Stimulated activated CD4-positive, alpha-beta T cell treated with anti-CD3 and anti-CD28 coated beads, Interleukin-12 subunit alpha, Interleukin-12 subunit beta, amount 100 ng/mL, for 48 hours (primary cell): ENCODE results near the gene CRACR2B.

Experiments
- DNase-seq, 3 donors: peaks; one replicate each; pipeline ENCODE4 v3.0.0-alpha.2; 2020; ENCODE audit warnings: low read depth in 2 of 3, low spot score in 1 of 3

The CRACR2B gene

DNA sequence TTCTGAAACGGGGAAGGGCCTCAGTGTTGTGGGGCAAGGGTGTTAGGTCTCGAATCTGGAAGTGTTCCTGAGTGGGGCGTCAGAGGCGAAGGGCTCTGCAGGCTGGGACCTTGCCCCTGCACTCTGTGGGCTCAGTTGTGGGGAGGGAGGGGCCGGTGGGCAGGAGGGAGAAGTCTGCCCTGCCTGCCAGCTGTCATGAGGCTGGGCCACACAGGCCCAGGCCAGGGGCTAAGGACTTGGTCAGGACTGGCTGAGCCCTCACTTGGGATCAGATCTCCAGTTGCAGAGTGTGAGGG, at the start of gene CRACR2B:
TSS of gene CRACR2B (plus strand) at position 23 of the 296 bp plus-strand sequence. CDS start 689 bp downstream, outside the sequence.
- no peak for DNase-seq

DNA sequence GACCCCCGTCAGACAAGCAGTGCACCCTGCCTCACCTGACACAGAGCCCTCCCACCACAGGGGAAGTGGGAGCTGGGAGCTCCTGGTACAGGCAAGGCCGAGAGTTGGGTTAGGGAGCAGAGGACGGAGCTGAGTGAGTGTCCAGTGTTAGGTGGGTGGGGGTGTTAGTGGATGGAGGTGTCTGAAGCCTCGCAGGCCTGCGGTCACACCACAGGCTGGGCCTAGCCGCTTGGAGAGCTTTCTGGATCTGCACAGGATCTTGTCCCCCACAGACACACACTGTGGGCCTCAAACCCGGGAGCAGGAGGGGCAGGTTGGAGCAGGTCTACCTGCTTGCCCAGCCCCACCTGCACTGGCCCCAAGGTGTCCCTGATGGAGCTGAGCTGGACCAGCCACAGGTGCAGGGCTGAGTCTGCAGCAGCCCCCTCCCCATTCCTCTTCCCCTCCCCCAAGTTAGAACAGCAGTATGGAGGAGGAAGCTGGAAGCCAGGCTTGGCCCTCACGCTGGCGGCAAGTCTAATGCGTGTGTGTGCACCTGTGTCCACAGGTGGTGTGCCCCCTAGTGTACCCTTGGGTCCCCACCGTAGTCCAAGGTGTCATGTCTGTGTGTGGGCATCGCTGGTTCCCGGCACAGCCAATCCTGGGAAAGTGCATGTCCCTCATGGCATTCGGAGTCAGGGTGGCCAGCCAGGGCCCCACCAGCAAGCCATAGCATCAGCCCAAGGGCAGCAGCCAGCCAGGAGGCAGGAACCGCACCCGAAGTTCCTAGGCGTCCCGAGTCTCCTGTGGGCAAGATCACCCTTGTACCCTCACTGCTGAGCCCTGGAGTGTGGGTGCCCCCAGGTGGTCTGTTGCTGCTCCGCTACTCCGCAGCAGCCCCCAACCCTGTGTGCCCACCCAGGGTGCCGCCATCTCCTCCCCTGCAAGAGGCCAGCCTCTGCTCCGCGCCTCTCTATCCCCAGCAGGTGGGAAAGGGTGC, 48.5 kb upstream of the CRACR2B start:
- DNase-seq = no peak

DNA sequence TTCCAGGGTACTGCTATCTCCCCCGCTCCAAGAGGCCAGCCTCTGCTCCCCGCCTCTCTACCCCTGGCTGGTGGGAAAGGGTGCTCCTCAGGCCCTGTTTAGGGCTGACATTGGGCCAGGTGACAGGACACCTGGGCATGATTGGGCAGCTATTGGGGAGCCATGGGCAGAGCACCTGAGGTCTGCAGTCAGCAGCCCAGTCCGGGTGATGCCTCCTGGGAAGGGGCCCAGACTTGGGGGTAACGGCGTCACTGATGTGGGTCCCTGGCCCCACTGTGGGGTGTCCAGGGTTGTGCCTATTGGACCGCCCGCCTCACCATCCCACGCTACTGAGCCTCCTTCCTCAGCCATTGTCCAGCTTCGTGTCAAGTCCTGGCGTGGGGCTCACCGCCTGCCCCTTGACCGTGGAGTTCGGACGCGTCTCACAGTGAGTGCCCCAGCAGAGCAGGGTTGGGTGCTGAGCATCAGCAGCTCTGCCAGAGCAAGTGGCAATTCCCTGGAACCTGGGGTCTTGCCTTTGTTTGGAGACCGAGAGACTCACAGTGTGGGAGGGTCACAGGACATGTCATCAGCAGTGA, 47.7 kb upstream of the CRACR2B start:
- no peak for DNase-seq

DNA sequence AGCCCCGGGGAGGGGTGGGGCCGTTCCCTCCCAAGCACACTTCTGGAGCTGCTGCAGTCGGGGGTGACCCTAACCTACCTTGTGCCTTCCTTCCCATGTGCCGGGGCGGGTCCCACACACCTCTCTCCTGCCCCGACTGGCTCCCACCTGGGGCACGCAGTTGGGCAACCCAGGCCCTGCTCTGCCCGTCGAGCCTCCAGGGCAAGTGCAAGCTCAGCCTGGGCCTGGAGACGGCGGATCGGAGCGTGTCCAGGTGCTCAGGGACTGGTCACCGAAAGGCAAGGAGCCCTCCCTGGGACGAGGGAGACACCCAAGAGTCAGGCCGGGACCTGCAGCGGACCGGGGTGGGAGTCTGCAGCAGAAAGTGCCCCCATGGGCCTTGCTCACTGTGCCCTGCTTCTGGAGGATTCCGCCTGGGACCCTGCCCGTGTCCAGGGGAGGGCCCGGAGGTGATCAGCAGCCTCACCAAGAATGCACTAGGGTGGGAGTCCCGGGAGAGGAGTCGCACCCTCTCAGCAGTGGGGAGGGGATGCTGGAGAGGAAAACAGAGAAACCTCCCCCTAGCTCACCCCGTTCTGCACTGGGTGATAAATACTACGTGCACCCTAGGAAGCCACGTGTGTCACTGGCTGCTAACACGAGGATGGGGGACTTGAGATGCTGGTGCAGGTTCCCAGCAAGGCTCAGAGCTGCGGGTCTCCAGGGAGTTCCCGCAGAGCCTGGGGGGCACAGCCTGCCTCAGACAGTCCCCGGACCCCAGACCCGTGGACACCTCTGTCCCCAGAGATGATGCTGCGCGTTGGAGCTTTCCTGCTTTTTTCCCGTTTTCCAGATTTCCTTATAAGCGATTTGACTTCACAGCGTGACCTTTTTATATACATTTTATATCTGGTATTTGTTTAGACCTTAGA, 45.2 kb upstream of the CRACR2B start:
- DNase-seq = no peak

DNA sequence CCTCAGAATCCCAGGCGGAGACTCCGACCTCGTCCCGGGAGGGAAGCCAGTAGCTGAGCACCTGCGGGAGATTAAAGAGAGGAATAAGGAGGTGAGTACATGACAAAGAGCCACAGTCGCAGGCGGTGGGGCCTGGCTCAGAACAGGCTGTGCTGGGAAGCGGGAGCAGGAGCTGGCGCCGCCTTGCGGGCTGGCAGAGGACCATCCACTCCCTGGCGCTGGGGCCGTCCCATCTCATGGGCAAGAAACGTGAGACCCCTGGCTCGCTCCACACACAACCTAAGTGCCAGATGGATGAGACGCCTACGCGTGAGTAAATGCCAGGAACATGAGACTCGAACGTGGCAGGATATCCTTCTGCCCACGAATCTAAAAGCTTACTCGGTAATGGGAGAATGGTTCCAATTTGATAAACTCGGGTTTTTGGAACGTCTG, 44.1 kb upstream of the CRACR2B start:
- no peak for DNase-seq

DNA sequence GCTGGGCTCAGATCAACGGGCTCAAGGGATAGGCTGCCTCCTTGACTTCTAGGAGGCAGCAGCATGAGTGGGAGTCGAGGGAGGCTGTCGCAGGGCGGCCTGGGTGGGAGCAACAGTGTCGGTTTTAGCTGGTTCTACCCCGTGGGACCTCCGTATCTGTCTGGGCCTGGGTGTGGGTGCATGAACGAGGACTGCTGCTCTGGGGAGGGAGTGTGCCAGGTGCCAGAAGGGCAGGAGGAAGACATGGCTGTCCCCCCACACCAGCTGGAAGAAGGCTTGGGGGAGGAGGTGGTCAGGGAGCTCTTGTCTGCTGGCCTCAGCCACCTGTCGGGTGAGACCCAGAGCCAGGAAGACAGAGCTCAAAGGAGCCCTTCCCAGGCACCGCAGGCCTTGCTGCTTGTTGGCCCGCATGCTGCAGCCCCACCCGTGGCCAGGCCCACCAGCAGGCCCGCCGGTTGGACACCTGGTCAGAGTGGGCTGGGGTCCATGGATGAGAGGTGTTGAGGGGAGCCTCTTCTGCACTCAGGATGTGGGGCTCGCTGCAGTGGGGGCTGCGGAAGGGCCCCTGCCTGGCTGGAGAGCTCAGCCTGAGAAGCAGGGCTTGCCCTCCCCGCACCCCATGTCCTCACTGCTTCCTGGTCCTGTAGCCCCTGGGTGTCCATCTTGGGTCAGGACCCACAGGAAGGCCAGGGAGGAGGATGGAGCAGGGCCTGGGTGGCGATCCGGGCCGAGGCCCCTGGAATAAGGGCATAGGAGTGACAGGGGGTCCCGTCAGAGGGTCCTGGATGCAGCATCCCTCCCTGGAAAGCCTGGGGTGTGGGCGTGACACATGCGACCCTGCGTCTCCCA, 41.3 kb upstream of the CRACR2B start:
- DNase-seq = no peak

- DNase-seq = no peak
Observed at GRCh38 chr11:787084-787675, 40.5 kb upstream of the CRACR2B start.

DNA sequence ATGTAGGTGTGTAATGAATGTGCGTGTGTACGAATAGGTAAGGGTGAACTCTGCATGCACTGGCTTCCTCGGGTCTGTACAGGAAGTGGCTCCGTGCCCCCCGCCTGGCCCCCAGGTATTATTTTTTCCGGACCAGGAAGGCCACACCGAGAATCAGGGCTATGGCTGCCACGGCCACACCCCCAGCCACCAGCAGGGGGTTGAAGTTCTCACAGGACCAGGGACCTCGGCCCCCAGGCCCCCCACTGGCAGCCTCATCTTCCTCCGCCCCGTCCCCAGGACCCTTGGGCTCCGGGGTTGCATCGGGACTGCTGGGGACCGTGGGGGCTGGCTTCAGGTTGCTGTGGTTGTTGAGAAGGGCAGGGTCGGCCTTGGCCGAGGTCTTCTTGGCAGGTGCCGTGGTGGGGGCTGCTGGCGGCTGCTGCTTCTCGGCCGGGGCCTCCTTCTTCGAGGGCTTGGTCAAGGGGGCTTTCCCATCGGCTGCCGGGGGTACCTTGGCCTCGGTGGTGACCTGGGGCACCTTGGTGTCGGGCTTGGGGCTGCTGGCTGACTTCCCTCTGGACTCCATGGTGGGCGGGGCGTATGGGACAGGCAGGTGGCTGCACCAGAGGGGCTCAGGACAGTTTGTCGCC, 39.6 kb upstream of the CRACR2B start:
- DNase-seq = no peak

GRCh38 chr11:788953-789940, 38.5 kb upstream of the CRACR2B start:
- DNase-seq = no peak

GRCh38 chr11:789943-790342, 37.8 kb upstream of the CRACR2B start, which contains the start of gene CEND1:
Gene CEND1, minus strand, starts transcription at chr11:790090. Its CDS starts 1,514 bp downstream, at chr11:788576.
- DNase-seq = peak in 1 of 3 donors; percentile 51

- DNase-seq = no peak
Observed at GRCh38 chr11:790721-791564, 36.8 kb upstream of the CRACR2B start.

DNA sequence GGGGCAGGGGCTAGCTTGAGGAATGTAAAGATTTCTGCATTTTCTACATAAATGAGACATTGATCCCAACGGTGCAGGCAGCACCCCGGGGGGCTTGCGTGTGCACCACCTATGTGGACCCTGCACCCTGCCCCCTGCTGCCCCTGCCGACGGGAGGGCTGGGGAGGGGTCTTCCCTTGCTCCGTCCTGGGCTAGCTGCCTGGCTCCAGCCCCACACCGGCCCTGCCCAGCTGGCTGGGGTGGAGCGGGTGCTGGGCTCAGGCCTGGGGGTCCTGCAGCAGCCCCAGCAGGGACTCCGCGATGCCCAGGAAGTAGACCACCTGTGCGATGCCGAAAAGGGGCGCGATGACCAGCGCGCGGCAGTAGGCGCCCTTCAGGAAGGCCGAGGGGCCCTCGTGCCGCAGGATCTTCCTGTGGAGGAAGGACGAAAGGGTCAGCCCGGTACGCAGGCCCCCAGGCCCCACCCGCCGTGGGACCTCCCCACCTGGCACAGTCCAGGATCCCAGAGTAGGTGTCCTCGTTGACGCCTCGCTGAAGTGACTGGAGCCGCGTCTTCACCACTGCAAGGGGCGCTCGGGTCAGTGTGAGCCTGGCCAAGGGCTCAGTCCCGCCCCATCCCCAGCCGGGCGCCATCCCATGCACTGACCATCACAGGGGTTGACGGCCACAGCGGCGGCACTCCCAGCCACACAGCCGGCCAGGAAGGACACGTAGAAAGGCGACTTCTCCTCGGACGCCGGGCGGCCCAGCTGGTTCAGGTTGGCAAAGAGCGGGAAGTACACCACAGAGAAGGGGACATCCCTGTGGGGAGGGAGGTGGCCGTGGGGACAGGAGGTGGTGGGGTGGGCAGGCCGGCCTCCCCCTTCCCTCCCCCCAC, 35.8 kb upstream of the CRACR2B start:
- DNase-seq = no peak

- no peak for DNase-seq
Observed at GRCh38 chr11:792535-792821, 35.2 kb upstream of the CRACR2B start.

DNA sequence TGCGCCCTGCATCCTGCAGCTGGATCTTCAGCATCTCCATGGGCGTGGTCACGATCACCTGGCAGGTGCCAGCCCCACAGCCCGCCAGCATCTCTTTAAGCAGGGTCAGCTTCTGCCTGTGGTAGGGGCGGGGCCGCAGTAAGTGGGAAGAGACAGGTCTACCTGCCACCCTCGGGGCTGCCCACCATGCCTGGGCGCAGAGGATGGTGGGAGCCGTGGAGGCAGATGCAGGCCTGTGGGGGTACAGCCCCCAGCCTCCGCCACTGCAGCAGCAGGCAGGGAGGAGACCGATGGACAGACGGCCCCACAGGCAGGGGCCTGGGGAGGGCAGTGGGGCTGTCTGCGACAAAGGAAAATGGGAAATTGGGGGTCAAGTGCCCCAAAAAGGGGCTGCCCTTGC, 34.8 kb upstream of the CRACR2B start:
- no peak for DNase-seq

- no peak for DNase-seq
Observed at GRCh38 chr11:793556-793955, 34.2 kb upstream of the CRACR2B start.

DNA sequence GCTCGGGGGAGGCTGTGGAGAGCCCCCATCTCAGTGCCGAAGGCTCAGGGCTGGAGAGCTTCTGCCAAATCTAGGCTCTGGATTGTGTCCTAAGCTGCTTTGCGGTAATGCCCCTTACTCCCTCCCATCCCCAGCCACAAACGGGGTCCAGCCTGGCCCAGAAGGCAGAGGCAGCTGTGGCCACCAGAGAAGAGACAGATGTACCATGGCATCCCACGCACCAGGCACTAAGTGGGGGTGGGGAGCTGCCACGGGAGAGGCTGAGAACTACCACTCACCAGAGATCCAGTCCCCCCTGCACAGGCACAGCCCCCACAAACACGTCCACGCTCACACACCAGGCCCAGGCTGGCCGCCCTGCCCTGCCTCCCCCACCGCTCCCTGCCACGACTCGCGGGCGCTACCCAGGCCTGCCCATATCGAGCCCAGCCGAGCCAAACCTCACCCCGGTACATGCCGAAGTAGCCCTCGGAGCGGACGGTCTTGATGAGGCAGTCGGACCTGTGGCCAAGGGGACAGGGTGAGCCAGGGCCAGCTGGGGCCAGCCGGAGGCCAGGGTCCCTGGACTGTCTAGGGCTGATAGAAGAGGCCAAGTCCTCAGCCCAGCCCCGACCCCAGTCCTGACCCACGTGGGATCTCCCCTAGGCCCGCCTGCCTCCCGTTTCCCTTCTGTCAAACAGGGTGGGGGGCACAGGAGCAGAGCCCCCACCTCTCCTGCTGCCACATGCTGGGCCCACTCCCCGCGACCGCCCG, 33.5 kb upstream of the CRACR2B start:
- no peak for DNase-seq
